ENCODE measurements around the gene SMIM32.

- TF ChIP-seq CTCF (IDR thresholded peaks at IDR 0.05) (no peak), POLR2A (IDR thresholded peaks at IDR 0.05) (no peak)
Measured at GRCh38 chr5:136145030-136145429, 47.9 kb downstream of the SMIM32 start.

All from right lobe of liver (tissue), 4 donors.